Mucosa of descending colon (tissue), 3 donors: Measurements from ENCODE around the gene PCSK5. TPM values are rescaled to one million over a fixed set of nuclear protein-coding genes. Genes with fewer than 3 reads are reported as not detected.
A peak's percentile ranks its signal among the peaks of the same experiment; 100 is the strongest.

ENCODE experiments used
- ATAC-seq: fragments of 200-7000 bp; cut with Tn5 transposase; one replicate; pipeline ENCODE4 v1.9.1; 2020; ENCODE audit warnings: mild to moderate bottlenecking, moderate library complexity
- DNase-seq, 3 donors: peaks; one replicate each; pipeline ENCODE4 v3.0.0-alpha.2; 2020
- H3K36me3 ChIP-seq: fragments of 200-600 bp; one replicate; pipeline ENCODE4 v1.8.0; 2021; ENCODE audit warnings: low read depth, mild to moderate bottlenecking
- H3K4me1 ChIP-seq: fragments of 200-600 bp; one replicate; pipeline ENCODE4 v1.8.0; 2021; ENCODE audit warnings: low read depth, mild to moderate bottlenecking
- H3K4me3 ChIP-seq: fragments of 200-600 bp; one replicate; pipeline ENCODE4 v1.8.0; 2021; ENCODE audit warnings: mild to moderate bottlenecking
- H3K9me3 ChIP-seq: fragments of 200-600 bp; one replicate; pipeline ENCODE4 v1.8.0; 2021; ENCODE audit warnings: mild to moderate bottlenecking
- CTCF ChIP-seq: fragments of 200-600 bp; IDR thresholded peaks from one replicate; pipeline ENCODE4 v1.8.0; 2022; ENCODE audit warnings: antibody characterized with exemption, mild to moderate bottlenecking
- intact Hi-C, 2 donors: fragments of 100-400 bp; cut with DNase I in 1 of 2; cut with micrococcal nuclease in 1 of 2; formaldehyde crosslinking; loops; one replicate each; pipeline versions ENCODE4 v1.11.0 to v1.11.1; 2022; cut with DNase I, micrococcal nuclease
- total RNA-seq, 3 donors: library from RNA; stranded (reverse); fragmentation: NEBNext Ultra II Directional in 2 of 3; extraction: Animal tissue kit (Norgen Biotek cat#: 25700) in 2 of 3; gene quantifications; one replicate each; pipeline versions ENCODE4 v1.2.1 to v1.2.4, GENCODE V29; 2021 to 2023
- donor health status: DM: no; HTN: no; CAD: no; lungs with moderate emphysema.
- donor health status: DM: no; HTN: no; CAD: no.
- donor health status: DM: no; HTN: yes; CAD: no.

PCSK5 gene
- total RNA-seq, 3 donors from 2014 or later, result 44.3 to 82.0 (median 53.3) TPM

- no peaks in the 10 kb centered on the region for H3K4me1 ChIP-seq
- no peak for DNase-seq
- no peak for TF ChIP-seq CTCF
- H3K9me3 ChIP-seq, result no peaks in the 10 kb centered on the region
- H3K36me3 ChIP-seq, result no peaks in the 10 kb centered on the region
- no peak for ATAC-seq
- H3K4me3 ChIP-seq, result no peak overlapping the region
- intact Hi-C loops, result no loop called here
Measured at GRCh38 chr9:76336027-76336426, 445.6 kb downstream of the PCSK5 start.

- Histone ChIP-seq H3K4me3 (no peak overlapping the region), H3K4me1 (no peaks in the 10 kb centered on the region), H3K36me3 (no peaks in the 10 kb centered on the region), H3K9me3 (no peaks in the 10 kb centered on the region)
- ATAC-seq (no peak), DNase-seq (no peak)
- intact Hi-C loops, result no loop called here
- TF ChIP-seq CTCF, result no peak
Measured at GRCh38 chr9:76338418-76338817, 447.9 kb downstream of the PCSK5 start.

GRCh38 chr9:76341616-76342015 is 451.1 kb downstream of the PCSK5 start:
- DNase-seq (no peak), ATAC-seq (no peak)
- intact Hi-C loops, result no loop called here
- no peak overlapping the region for H3K4me3 ChIP-seq
- no peak for TF ChIP-seq CTCF
- H3K4me1 ChIP-seq, result no peaks in the 10 kb centered on the region
- no peaks in the 10 kb centered on the region for H3K36me3 ChIP-seq
- H3K9me3 ChIP-seq, result no peaks in the 10 kb centered on the region

- H3K36me3 ChIP-seq, result no peaks in the 10 kb centered on the region
- no peak for DNase-seq
- H3K9me3 ChIP-seq, result no peaks in the 10 kb centered on the region
- ATAC-seq, result no peak
- H3K4me1 ChIP-seq, result no peaks in the 10 kb centered on the region
- intact Hi-C loops, result no loop called here
- no peak for TF ChIP-seq CTCF
- H3K4me3 ChIP-seq, result no peak overlapping the region
Measured at GRCh38 chr9:76342201-76342600, 451.7 kb downstream of the PCSK5 start.

- Histone ChIP-seq H3K9me3 (no peaks in the 10 kb centered on the region), H3K36me3 (no peaks in the 10 kb centered on the region), H3K4me3 (no peak overlapping the region), H3K4me1 (no peaks in the 10 kb centered on the region)
- intact Hi-C loops, result no loop called here
- TF ChIP-seq CTCF, result no peak
- ATAC-seq (peak; percentile 15), DNase-seq (no peak)
Measured at GRCh38 chr9:76342858-76343257, 452.4 kb downstream of the PCSK5 start.

- Histone ChIP-seq H3K4me1 (no peaks in the 10 kb centered on the region), H3K9me3 (no peaks in the 10 kb centered on the region), H3K36me3 (no peaks in the 10 kb centered on the region), H3K4me3 (no peak overlapping the region)
- no peak for TF ChIP-seq CTCF
- ATAC-seq, result no peak
- intact Hi-C loops, result no loop called here
- DNase-seq, result no peak
Measured at GRCh38 chr9:76349865-76350264, 459.4 kb downstream of the PCSK5 start.
